ENCODE data around the gene SIGLEC1.

DNA sequence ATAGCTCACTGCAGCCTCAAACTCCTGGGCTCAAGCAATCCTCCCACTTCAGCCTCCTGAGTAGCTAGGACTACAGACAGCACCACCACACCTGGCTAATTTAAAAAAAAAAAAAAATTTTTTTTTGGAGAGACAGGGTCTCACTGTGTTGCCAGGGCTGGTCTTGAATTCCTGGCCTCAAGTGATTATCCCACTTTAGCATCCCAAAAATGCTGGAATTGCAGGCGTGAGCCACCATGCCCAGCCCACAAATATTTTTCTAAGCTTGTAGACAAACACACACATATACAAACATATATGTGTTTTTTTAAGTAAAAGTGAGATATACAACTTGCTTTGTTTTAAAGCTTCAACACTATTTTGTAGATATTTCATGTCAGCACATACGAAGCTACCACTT lies 30.9 kb upstream of the SIGLEC1 start:
- TF ChIP-seq, protein P1, sequence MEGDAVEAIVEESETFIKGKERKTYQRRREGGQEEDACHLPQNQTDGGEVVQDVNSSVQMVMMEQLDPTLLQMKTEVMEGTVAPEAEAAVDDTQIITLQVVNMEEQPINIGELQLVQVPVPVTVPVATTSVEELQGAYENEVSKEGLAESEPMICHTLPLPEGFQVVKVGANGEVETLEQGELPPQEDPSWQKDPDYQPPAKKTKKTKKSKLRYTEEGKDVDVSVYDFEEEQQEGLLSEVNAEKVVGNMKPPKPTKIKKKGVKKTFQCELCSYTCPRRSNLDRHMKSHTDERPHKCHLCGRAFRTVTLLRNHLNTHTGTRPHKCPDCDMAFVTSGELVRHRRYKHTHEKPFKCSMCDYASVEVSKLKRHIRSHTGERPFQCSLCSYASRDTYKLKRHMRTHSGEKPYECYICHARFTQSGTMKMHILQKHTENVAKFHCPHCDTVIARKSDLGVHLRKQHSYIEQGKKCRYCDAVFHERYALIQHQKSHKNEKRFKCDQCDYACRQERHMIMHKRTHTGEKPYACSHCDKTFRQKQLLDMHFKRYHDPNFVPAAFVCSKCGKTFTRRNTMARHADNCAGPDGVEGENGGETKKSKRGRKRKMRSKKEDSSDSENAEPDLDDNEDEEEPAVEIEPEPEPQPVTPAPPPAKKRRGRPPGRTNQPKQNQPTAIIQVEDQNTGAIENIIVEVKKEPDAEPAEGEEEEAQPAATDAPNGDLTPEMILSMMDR (conservative IDR thresholded peaks at IDR 0.05; ENCODE audit: low read depth, low read length): no peak
- no peak for TF ChIP-seq EZH2 (IDR thresholded peaks at IDR 0.05; ENCODE audit: borderline replicate concordance, low read depth, low read length, poor library complexity, severe bottlenecking)
